GM12801 (cell line): Measurements from ENCODE around the gene ERF.

Source experiments
- TF ChIP-seq, protein P1 (sequence below): IDR thresholded peaks from one replicate; pipeline ENCODE4 v1.5.1; 2011; ENCODE audit warnings: control low read depth; ENCODE audit not compliant: insufficient read length; ENCODE audit errors: extremely low read depth

The ERF gene

DNA sequence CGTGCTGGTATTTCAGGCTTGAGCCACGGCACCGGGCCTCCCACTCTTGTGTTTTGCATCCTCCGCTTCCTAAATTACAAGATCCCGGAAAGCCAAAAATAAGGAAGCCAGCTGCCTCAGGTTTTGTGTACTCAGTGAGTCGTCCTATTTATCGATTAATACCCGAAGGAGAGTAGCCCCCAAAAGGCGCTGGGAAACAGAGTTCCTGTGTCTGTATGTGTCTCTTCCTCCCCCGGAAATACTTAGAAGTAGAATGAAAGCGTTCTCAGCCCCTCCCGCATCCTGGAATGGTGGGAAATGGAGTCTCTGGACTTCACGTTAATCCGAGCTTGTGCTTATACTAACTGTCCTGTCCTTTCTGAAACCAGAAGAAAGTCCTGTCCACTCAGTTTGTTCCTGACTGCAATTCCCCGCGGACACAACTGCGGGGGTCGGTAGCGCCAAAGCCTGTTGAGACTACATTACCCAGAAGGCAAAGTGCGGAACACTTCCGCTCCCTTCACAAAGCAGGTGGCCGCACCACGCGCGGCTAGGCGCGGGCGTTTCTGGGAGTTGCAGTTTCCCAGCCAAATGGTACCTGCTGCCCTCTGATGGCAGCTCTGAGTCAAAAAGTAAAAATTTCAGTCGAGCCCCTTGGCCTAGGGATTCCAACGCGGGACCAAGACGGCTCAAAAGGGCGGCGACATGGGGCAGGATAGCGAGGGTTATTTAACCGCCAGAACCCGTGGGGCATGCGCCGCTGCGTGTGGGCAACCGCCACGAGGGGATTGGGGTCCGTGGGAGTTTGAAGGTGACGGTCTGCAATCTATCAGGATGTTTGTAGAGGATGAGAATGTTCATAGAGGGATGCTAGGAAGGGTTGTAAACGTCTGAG is 10.3 kb downstream of the ERF start:
- TF ChIP-seq, protein P1, sequence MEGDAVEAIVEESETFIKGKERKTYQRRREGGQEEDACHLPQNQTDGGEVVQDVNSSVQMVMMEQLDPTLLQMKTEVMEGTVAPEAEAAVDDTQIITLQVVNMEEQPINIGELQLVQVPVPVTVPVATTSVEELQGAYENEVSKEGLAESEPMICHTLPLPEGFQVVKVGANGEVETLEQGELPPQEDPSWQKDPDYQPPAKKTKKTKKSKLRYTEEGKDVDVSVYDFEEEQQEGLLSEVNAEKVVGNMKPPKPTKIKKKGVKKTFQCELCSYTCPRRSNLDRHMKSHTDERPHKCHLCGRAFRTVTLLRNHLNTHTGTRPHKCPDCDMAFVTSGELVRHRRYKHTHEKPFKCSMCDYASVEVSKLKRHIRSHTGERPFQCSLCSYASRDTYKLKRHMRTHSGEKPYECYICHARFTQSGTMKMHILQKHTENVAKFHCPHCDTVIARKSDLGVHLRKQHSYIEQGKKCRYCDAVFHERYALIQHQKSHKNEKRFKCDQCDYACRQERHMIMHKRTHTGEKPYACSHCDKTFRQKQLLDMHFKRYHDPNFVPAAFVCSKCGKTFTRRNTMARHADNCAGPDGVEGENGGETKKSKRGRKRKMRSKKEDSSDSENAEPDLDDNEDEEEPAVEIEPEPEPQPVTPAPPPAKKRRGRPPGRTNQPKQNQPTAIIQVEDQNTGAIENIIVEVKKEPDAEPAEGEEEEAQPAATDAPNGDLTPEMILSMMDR = no peak

DNA sequence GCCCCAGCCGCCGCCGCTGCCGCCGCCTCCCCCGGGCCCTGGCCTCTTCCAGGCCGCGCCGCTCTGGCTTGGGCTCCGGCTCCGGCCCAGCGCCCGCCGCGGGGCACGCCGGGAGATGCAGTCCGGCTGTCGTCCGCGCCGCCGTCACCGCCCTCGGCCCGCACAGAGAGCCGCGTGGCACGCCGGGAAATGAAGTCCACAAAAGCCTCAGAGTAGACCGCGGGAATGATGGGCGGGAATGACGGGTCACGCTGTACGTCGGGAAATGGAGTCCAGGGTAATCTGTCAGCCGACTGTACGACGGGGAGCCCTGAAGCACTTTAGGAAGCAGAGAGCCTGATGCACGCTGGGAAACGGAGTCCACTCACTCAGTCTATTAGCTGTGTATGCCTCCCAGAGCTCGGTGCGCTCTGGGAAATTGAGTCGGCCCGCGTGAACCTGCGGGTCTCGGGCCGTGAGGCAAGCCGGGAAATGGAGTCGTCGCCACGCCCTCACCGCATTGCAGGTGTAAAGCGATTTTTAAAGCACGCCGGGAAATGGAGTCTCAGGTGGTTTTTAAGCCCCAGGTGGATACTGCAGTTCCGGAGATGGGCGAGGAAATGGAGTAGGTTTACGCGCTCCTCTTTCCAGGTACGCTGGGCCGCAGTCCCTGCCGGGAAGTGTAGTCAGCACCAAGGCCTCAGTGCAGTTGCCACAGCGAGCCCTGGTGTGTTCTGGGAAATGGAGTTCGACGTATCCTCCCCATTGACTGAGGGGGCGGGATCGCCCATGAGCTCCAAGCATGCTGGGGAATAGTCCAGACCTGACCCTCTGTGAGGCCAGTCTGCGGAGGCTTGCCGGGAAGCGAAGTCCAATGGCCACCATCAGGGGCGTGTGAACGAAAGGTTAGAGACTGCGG is 12.2 kb downstream of the ERF start, which contains the start of gene GSK3A:
Gene GSK3A, minus strand, starts transcription at position 91 of the 898 bp plus-strand sequence. CDS start 137 bp downstream, outside the sequence.
- TF ChIP-seq, protein P1 = no peak

DNA sequence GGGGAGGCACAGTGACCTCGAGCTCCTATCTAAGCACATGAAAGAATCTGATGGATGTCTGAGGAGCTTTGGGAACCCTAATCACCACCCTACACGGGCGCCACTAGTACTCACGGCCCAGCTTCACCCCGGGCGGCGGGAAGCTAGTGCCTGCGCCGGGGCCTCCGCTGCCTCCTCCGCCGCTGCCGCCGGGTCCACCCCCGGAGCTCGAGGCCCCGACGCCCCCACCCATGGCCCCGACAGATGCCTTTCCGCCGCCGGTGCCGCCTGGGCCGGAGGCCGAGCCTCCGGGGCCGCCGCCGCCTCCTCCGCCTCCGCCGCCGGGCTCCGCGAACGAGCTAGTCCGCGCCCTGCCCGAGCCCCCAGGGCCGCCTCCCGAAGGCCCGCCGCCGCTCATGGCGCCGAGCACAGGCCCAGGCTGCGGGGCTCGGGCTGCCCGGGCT is 12.8 kb downstream of the ERF start:
- TF ChIP-seq, protein P1 = no peak

DNA sequence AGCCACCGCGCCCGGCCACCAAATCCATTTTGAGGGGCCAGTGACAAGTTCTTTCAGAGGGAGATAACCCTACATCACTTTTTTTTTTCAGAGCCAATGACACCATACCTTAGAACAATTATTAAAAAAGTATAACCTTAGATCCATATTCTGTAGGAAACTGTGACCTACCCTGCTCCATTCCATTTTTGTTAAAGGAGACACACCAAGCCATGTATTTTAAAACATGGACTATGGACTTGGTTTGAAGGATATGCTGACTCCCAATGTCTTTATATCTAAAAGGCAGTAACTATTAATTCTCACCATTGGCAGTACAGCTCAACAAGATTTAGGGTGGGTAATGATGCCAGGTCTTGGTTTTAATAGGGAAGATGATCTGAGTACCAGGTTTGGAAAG is 13.6 kb downstream of the ERF start:
- TF ChIP-seq, protein P1 = no peak

DNA sequence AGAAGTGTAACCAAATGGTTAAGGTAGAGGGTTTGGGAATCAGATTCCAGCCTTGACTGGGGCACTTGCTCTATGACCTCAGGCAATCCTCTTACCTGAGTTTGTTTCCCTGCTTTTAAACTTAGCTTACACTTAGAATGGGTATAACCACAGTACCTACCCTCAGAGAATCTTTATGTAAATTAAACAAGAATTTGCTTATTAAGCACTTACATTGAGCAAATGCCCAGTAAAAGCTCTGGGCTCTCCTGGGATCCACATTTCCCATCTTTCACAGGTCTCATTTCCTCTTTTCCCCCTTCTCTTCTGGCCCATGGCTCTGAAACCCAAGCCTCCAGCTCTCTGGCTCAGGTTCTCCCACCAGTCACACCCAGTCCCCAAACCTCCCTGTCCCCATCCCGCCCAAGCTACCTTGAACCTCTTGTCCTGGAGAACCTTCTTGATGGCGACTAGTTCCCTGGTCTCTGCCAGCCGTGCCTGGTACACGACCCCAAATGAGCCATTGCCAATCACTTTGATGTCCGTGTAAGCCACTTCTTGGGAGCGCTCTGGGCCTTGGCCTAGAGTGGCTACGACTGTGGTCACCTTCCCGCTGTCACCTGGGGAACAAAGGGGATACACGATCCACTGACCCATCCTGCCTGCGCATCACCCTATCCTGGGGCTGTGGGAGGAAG is 15.2 kb downstream of the ERF start:
- TF ChIP-seq, protein P1 = no peak

DNA sequence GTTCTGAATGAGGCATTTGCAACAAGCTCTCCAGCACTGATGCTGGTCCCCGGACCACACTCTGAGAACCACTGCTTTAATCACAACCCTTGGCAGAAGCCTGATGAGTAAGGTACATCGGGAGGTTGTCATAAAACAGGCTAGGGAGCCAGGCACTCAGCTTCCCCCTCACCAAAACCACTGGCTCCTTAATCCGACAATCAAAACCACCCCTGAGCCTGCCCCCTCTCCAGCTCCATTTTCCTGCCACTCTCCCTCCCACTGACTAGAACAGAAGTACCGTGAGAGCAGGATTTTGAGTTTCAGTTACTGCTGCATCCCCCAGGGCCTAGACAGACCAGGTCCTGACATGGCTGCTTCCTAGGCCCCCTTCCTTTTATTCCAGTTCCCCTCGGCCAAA is 19.7 kb downstream of the ERF start:
- TF ChIP-seq, protein P1 = no peak
